ENCODE data around the gene ATRN. TPM values are rescaled to one million over a fixed set of nuclear protein-coding genes. Genes with fewer than 3 reads are reported as not detected.

The ATRN gene
- total and polyA plus RNA-seq, 2 donors (not counting 3 experiments of a cell fraction or from before 2014, with no cell fraction given), result 32.3 to 33.1 TPM

- no peak for FAIRE-seq
- Histone ChIP-seq H3K36me3 (ENCODE audit: control insufficient read depth in 2 of 2, extremely low read depth in 1 of 2, insufficient read depth in 2 of 2, low read length in 2 of 2) (no peaks in the 10 kb centered on the region), H3K4me1 (ENCODE audit: control insufficient read depth, extremely low read depth, insufficient read depth, low read length) (no peaks in the 10 kb centered on the region), H3K4me3 (replicated peaks in 1 of 3; ENCODE audit: insufficient read depth in 1 of 3, low read depth in 1 of 3, low read length in 3 of 3) (no peak overlapping the region), H2AFZ (ENCODE audit: low read depth, low read length) (no peak overlapping the region), H3K9me1 (replicated peaks; ENCODE audit: control insufficient read depth, extremely low read depth, insufficient read depth, low read length) (no peaks in the 10 kb centered on the region), H3K27ac (ENCODE audit: insufficient read depth, low read depth, low read length) (no peak overlapping the region), H3K4me2 (ENCODE audit: insufficient read depth, low read length) (no peak overlapping the region), H3K9ac (replicated peaks; ENCODE audit: extremely low read depth, insufficient read depth, low read length) (no peak overlapping the region), H3K9me3 (replicated peaks; ENCODE audit: control insufficient read depth, insufficient read depth, low read length) (no peaks in the 10 kb centered on the region), H3K79me2 (ENCODE audit: control insufficient read depth, insufficient read depth, low read length) (no peaks in the 10 kb centered on the region), H3K27me3 (ENCODE audit: control insufficient read depth in 2 of 2, insufficient read depth in 2 of 2, low read length in 2 of 2) (no peaks in the 10 kb centered on the region), H4K20me1 (replicated peaks; ENCODE audit: control insufficient read depth, extremely low read depth, insufficient read depth, low read length) (no peaks in the 10 kb centered on the region)
- dilution Hi-C loops (cut with MboI; ENCODE audit: extremely low pct_ligation_motif_present, low sequenced_read_pairs) (no loop called here), intact Hi-C loops (cut with micrococcal nuclease) (no loop called here)
- TF ChIP-seq GATA2 (IDR thresholded peaks at IDR 0.05; ENCODE audit: insufficient read depth, insufficient read length, low read depth, low read length) (no peak), CTCF (IDR thresholded peaks at IDR 0.05; ENCODE audit: extremely low read depth in 1 of 2, insufficient read depth in 1 of 2, low read depth in 1 of 2, low read length in 2 of 2) (no peak), POLR2AphosphoS5 (IDR thresholded peaks at IDR 0.05; ENCODE audit: insufficient read depth, low read depth, low read length) (no peak), JUN (IDR thresholded peaks at IDR 0.05; ENCODE audit: borderline replicate concordance, insufficient read depth, insufficient read length, low read depth) (no peak), MYC (IDR thresholded peaks at IDR 0.05; ENCODE audit: low read depth, low read length) (no peak), MAX (IDR thresholded peaks at IDR 0.05; ENCODE audit: insufficient read depth, insufficient read length) (no peak), POLR2A (IDR thresholded peaks at IDR 0.05; ENCODE audit: low read depth, low read length) (no peak), EZH2 (IDR thresholded peaks at IDR 0.05; ENCODE audit: borderline replicate concordance, low read depth, low read length, severe bottlenecking) (no peak), FOS (IDR thresholded peaks at IDR 0.05; ENCODE audit: borderline replicate concordance, insufficient read depth, low read length) (no peak)
- no peak for DNase-seq (ENCODE audit: low read depth, low spot score)
- BruUV-seq (replicated peaks), result no TSS peak
- CTCF ChIA-PET, result interaction anchor here (0.8 kb wide), 1 partner anchor 89 kb away, joined by 3 read pairs; no protein-coding TSS in a partner anchor
- POLR2A ChIA-PET, result no interaction called here
These were observed 181.4 kb downstream of the ATRN start for GRCh38 chr20:3652221-3652620.
